ENCODE results near the gene ITGBL1. TPM values are rescaled to one million over a fixed set of nuclear protein-coding genes. Genes with fewer than 3 reads are reported as not detected.

The ITGBL1 gene
- total RNA-seq, 1 donor from 2014 or later, result 9.5 TPM

DNA sequence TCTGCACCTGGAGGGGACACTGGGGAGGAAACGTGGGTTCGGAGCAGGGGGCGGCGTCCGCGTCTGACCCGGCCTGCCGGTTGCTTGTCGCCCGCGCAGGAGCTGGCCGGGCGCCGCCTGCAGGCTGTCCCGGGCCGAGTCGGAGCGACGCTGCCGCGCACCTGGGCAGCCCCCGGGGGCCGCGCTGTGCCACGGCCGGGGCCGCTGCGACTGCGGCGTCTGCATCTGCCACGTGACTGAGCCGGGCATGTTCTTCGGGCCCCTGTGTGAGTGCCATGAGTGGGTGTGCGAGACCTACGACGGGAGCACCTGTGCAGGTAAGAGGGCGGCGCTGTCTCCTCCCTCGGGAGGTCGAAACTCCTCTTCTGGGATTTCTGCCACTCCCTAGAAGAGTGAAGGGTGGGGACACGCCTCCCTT is 1.3 kb downstream of the ITGBL1 start:
- Histone ChIP-seq H3K4me3 (peak overlapping the region; percentile 52), H3K4me1 (peaks cover 4% of the 10 kb centered on the region), H3K27ac (peak overlapping the region; percentile 34), H3K36me3 (no peaks in the 10 kb centered on the region), H3K27me3 (ENCODE audit: low read depth) (no peaks in the 10 kb centered on the region), H3K9me3 (no peaks in the 10 kb centered on the region)
- TF ChIP-seq, protein P1, sequence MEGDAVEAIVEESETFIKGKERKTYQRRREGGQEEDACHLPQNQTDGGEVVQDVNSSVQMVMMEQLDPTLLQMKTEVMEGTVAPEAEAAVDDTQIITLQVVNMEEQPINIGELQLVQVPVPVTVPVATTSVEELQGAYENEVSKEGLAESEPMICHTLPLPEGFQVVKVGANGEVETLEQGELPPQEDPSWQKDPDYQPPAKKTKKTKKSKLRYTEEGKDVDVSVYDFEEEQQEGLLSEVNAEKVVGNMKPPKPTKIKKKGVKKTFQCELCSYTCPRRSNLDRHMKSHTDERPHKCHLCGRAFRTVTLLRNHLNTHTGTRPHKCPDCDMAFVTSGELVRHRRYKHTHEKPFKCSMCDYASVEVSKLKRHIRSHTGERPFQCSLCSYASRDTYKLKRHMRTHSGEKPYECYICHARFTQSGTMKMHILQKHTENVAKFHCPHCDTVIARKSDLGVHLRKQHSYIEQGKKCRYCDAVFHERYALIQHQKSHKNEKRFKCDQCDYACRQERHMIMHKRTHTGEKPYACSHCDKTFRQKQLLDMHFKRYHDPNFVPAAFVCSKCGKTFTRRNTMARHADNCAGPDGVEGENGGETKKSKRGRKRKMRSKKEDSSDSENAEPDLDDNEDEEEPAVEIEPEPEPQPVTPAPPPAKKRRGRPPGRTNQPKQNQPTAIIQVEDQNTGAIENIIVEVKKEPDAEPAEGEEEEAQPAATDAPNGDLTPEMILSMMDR (IDR thresholded peaks at IDR 0.05), result peak; percentile 35
- intact Hi-C loops (cut with DNase I), result no loop called here
- ATAC-seq (peak; percentile 82 to 85), DNase-seq (peak; percentile 50)

DNA sequence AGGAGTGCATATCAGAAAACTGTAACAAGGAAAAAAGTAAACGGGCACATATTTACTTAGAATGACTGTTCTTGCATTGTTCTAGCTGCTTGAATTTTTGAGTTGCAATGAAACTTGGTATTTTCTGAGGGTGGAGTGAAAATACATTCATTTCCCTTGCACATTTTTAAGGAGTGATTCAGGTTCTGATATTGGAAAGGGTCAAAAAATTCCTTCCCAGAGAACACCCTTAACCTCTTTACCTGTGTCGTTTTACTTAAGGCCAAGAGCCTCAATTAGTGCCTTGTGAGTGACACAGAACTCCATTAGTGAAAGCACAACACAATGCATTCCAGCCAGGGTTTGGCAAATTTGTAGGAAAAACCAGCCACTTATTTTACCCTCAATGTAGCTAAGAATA is 2.3 kb downstream of the ITGBL1 start:
- Histone ChIP-seq H3K4me3 (no peak overlapping the region), H3K9me3 (no peaks in the 10 kb centered on the region), H3K36me3 (no peaks in the 10 kb centered on the region), H3K27me3 (ENCODE audit: low read depth) (no peaks in the 10 kb centered on the region), H3K27ac (no peak overlapping the region), H3K4me1 (peaks cover 4% of the 10 kb centered on the region)
- ATAC-seq (no peak), DNase-seq (no peak)
- TF ChIP-seq, protein P1 (IDR thresholded peaks at IDR 0.05), result no peak
- intact Hi-C loops (cut with DNase I), result no loop called here

DNA sequence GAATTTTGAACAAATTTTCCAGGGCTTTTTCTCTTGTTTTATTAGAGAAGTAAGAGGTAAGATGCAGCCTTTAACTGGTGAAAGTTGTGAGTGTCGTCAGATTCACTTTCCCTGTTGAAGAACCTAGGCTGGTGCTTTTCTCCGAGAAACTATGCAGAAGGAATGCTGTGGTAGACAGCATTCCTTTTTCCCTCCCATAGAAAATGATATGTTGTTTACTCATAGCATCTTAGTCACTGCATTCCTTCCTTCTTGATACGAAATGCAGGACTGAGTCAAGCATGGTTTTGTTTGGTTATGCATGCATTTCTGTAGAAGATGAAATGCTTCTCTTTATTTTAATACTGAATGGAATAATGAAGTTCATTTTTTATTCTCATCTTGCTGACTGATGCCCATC is 3.4 kb downstream of the ITGBL1 start:
- peaks cover 4% of the 10 kb centered on the region for H3K4me1 ChIP-seq
- no peaks in the 10 kb centered on the region for H3K27me3 ChIP-seq (ENCODE audit: low read depth)
- no peaks in the 10 kb centered on the region for H3K9me3 ChIP-seq
- TF ChIP-seq, protein P1 (IDR thresholded peaks at IDR 0.05), result no peak
- ATAC-seq (peak in 1 of 2 donors; percentile 36), DNase-seq (no peak)
- no peak overlapping the region for H3K27ac ChIP-seq
- intact Hi-C loops (cut with DNase I), result no loop called here
- H3K36me3 ChIP-seq, result no peaks in the 10 kb centered on the region
- no peak overlapping the region for H3K4me3 ChIP-seq

DNA sequence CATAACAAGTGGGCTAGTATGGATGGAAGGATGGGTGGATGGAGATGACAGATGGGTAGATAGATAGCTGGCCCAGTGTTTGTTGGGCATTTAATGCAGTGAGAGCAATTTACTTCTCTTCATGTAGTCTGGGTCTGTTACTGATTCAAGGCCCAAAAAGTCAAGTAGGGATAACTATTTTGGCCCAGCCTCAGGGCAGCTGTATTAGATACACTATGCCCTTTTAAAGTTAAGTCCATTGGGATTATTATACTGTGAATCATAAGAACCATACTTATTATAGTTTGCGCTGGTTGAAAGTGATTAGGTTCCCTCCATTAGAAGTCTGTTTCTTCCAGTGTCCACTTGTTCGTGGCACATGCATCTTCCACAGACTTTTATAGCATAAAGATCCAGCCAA is 4.7 kb downstream of the ITGBL1 start:
- DNase-seq (no peak), ATAC-seq (no peak)
- no peaks in the 10 kb centered on the region for H3K9me3 ChIP-seq
- TF ChIP-seq, protein P1 (IDR thresholded peaks at IDR 0.05), result no peak
- H3K27me3 ChIP-seq (ENCODE audit: low read depth), result no peaks in the 10 kb centered on the region
- H3K4me3 ChIP-seq, result no peak overlapping the region
- intact Hi-C loops (cut with DNase I), result no loop called here
- peaks cover 4% of the 10 kb centered on the region for H3K4me1 ChIP-seq
- H3K27ac ChIP-seq, result no peak overlapping the region
- no peaks in the 10 kb centered on the region for H3K36me3 ChIP-seq

DNA sequence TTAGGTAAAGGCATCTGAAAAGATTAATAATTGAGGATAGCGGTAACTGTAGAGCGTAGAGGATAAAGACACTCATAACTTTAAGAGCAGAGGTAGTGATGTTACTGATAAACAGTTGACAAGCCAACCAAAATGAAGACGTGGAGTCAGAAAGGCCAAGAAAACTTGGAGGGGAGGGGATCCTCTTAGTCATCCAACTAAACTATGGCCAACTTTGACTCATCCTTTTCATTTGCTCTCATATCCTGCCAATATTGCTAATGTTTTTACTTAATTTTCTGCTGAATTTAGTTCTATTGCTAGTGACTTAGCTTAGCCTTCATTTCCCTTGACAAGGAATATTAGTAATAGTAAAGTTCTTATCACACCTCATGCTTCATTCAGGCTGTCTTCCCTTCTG is 13.4 kb downstream of the ITGBL1 start:
- Histone ChIP-seq H3K36me3 (no peaks in the 10 kb centered on the region), H3K4me1 (no peaks in the 10 kb centered on the region), H3K4me3 (no peak overlapping the region), H3K27me3 (ENCODE audit: low read depth) (no peaks in the 10 kb centered on the region), H3K9me3 (no peaks in the 10 kb centered on the region), H3K27ac (no peak overlapping the region)
- ATAC-seq (no peak), DNase-seq (no peak)
- TF ChIP-seq, protein P1 (IDR thresholded peaks at IDR 0.05), result no peak
- intact Hi-C loops (cut with DNase I), result no loop called here

DNA sequence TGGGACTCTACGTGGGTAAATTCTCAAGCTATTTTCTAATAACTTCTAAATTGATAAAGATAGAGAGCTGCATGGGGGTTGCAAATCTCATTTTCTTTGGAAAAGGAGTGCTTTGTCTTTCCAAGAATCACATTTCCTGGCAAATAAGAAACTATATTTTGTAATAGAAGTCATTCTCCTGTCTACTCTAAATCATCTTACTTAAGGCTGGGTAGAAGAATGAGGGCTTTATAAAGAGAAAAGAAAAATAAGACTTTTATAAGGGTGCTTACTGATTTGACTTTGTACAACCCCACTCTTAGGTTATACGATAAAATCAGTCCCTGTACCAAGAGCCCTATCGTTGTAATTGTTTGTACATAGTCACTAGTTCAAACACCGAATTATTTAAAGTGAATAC is 14.9 kb downstream of the ITGBL1 start:
- no peak for ATAC-seq
- Histone ChIP-seq H3K4me3 (no peak overlapping the region), H3K4me1 (no peaks in the 10 kb centered on the region), H3K36me3 (no peaks in the 10 kb centered on the region), H3K27ac (no peak overlapping the region), H3K9me3 (no peaks in the 10 kb centered on the region), H3K27me3 (ENCODE audit: low read depth) (no peaks in the 10 kb centered on the region)
- intact Hi-C loops (cut with DNase I), result no loop called here
- no peak for DNase-seq
- TF ChIP-seq, protein P1 (IDR thresholded peaks at IDR 0.05), result no peak
